Stomach (tissue), 4 donors: Measurements from ENCODE around the gene PNMA8B.
"Not testable (repeated sequence)": the region's sequence is repeated elsewhere in the genome, so short reads cannot be mapped to it uniquely, and the experiment has no call there.

Source experiments
- POLR2A ChIP-seq, 4 donors: fragments of 450-650 bp; IDR thresholded peaks; one replicate each; pipeline ENCODE4 v1.6.1; 2016; ENCODE audit warnings: antibody characterized with exemption in 4 of 4, control low read depth in 2 of 4, mild to moderate bottlenecking in 1 of 4, moderate library complexity in 1 of 4
- POLR2AphosphoS5 ChIP-seq, 3 donors: sonication (generic); formaldehyde crosslinking; IDR thresholded peaks; one replicate each; pipeline ENCODE4 v1.6.1; 2016; ENCODE audit warnings: antibody characterized with exemption in 3 of 3

DNA sequence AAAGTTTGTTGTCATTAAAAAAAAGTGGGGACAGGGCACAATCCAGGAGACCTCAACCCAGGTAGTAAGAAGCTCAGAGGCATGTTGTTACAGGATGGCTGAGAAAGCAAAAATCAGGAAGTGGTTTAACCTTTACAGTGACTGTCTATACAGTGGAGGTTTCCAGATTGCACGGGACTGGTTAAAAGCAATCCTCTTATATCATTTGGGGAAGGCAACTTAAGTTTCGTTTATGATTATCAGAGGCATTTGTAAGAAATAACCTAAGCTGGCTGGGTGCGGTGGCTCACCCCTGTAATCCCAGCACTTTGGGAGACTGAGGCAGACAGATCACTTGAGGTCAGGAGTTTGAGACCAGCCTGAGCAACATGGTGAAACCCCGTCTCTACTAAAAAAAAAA lies 27.3 kb upstream of the PNMA8B start:
- TF ChIP-seq POLR2AphosphoS5, POLR2A (IDR thresholded peaks at IDR 0.05): not testable (repeated sequence)
